IMR-90 (cell line): Measurements from ENCODE around the gene INAFM1. TPM values are rescaled to one million over a fixed set of nuclear protein-coding genes. Genes with fewer than 3 reads are reported as not detected.

ENCODE experiments used
- ATAC-seq: fragments of 200-7000 bp; cut with Tn5 transposase; 2 replicates; pipeline ENCODE4 v1.9.1; 2020; ENCODE audit warnings: low read depth, mild to moderate bottlenecking, moderate library complexity
- BruUV-seq: library from RNA; stranded (reverse); fragments of 400-500 nt; replicated peaks from 2 replicates; lab custom pipeline; 2021; lab: Mats Ljungman, UMichigan
- CTCF ChIA-PET: fragments of 300-600 bp; formaldehyde crosslinking; extraction: SDS; loops from one replicate; lab custom pipeline; 2021; ENCODE audit warnings: antibody characterized with exemption; lab: Yijun Ruan, JAX
- POLR2A ChIA-PET: fragments of 300-600 bp; sonication (Branson Sonifier 250); formaldehyde crosslinking; loops from one replicate; lab custom pipeline; 2022; ENCODE audit warnings: antibody characterized with exemption; ENCODE audit not compliant: unreplicated experiment; lab: Charles Lee
- DNase-seq: peaks from one replicate; pipeline ENCODE4 v3.0.0; 2013
- H2AFZ ChIP-seq: replicated peaks from 2 replicates; pipeline ENCODE3; 2013; ENCODE audit warnings: low read length, mild to moderate bottlenecking; ENCODE audit not compliant: poor library complexity
- H2AK5ac ChIP-seq: 2 replicates; pipeline ENCODE4 v1.6.1; 2013; ENCODE audit warnings: low read depth, low read length, inconsistent platforms
- H2AK9ac ChIP-seq: replicated peaks from 2 replicates; pipeline ENCODE3; 2013; ENCODE audit warnings: mild to moderate bottlenecking, low read depth, low read length, moderate library complexity; ENCODE audit not compliant: poor library complexity
- H2BK120ac ChIP-seq: 2 replicates; pipeline ENCODE4 v1.6.1; 2013; ENCODE audit warnings: low read depth, low read length, inconsistent platforms
- H2BK15ac ChIP-seq: 3 replicates; pipeline ENCODE4 v1.6.1; 2013; ENCODE audit warnings: low read depth, low read length, inconsistent platforms
- H2BK20ac ChIP-seq: 2 replicates; pipeline ENCODE4 v1.6.1; 2013; ENCODE audit warnings: low read depth, mild to moderate bottlenecking, inconsistent platforms, low read length, moderate library complexity
- H2BK5ac ChIP-seq: 2 replicates; pipeline ENCODE4 v1.6.1; 2013; ENCODE audit warnings: mild to moderate bottlenecking, low read depth, low read length, inconsistent platforms; ENCODE audit not compliant: poor library complexity, severe bottlenecking
- H3K14ac ChIP-seq: replicated peaks from 2 replicates; pipeline ENCODE4 v1.6.1; 2013; ENCODE audit warnings: low read depth, low read length, inconsistent platforms
- H3K18ac ChIP-seq: 2 replicates; pipeline ENCODE4 v1.6.1; 2013; ENCODE audit warnings: low read depth, low read length, control low read depth
- H3K23ac ChIP-seq: 2 replicates; pipeline ENCODE4 v1.6.1; 2013; ENCODE audit warnings: low read depth, low read length, inconsistent platforms
- H3K27ac ChIP-seq: 2 replicates; pipeline ENCODE4 v1.5.1; 2013; ENCODE audit warnings: mild to moderate bottlenecking, control low read depth, low read length; ENCODE audit not compliant: insufficient read depth
- H3K27me3 ChIP-seq: 2 replicates; pipeline ENCODE4 v1.6.1; 2013; ENCODE audit warnings: low read length; ENCODE audit not compliant: control insufficient read depth, insufficient read depth
- H3K36me3 ChIP-seq: 2 replicates; pipeline ENCODE4 v1.6.1; 2013; ENCODE audit warnings: low read length, mixed read lengths; ENCODE audit not compliant: control insufficient read depth, insufficient read depth
- H3K4ac ChIP-seq: 2 replicates; pipeline ENCODE4 v1.6.1; 2013; ENCODE audit warnings: low read depth, low read length, inconsistent platforms
- H3K4me1 ChIP-seq: 2 replicates; pipeline ENCODE4 v1.6.1; 2013; ENCODE audit warnings: low read length, mixed read lengths; ENCODE audit not compliant: control insufficient read depth, insufficient read depth
- H3K4me2 ChIP-seq: 2 replicates; pipeline ENCODE4 v1.6.1; 2013; ENCODE audit warnings: low read depth, mild to moderate bottlenecking, control low read depth, low read length, moderate library complexity
- H3K4me3 ChIP-seq: 2 replicates; pipeline ENCODE4 v1.5.1; 2013; ENCODE audit warnings: low read depth, mild to moderate bottlenecking, control low read depth, low read length, moderate library complexity; ENCODE audit not compliant: insufficient read depth
- H3K56ac ChIP-seq: 2 replicates; pipeline ENCODE4 v1.6.1; 2013; ENCODE audit warnings: low read length, inconsistent platforms; ENCODE audit not compliant: insufficient read depth; ENCODE audit errors: extremely low read depth
- H3K79me1 ChIP-seq, 2 experiments: 2 replicates each; pipeline ENCODE4 v1.6.1; 2013; ENCODE audit warnings: low read length in 2 of 2, inconsistent platforms in 1 of 2, low read depth in 1 of 2
- H3K9ac ChIP-seq: 2 replicates; pipeline ENCODE4 v1.6.1; 2013; ENCODE audit warnings: low read depth, low read length, control low read depth
- H3K9me1 ChIP-seq: 2 replicates; pipeline ENCODE4 v1.6.1; 2013; ENCODE audit warnings: low read length, inconsistent platforms; ENCODE audit not compliant: insufficient read depth
- H3K9me3 ChIP-seq: 2 replicates; pipeline ENCODE4 v1.6.1; 2013; ENCODE audit warnings: low read length; ENCODE audit not compliant: control insufficient read depth, insufficient read depth
- H4K20me1 ChIP-seq: 2 replicates; pipeline ENCODE4 v1.6.1; 2013; ENCODE audit warnings: low read length, inconsistent platforms; ENCODE audit not compliant: insufficient read depth
- H4K5ac ChIP-seq: 2 replicates; pipeline ENCODE4 v1.6.1; 2013; ENCODE audit warnings: mild to moderate bottlenecking, low read depth, low read length, control low read depth
- H4K8ac ChIP-seq, 2 experiments: 2 replicates each; pipeline ENCODE4 v1.6.1; 2013; ENCODE audit warnings: low read depth in 2 of 2, low read length in 2 of 2, control low read depth in 1 of 2, inconsistent platforms in 1 of 2
- H4K91ac ChIP-seq: 2 replicates; pipeline ENCODE4 v1.6.1; 2013; ENCODE audit warnings: low read depth, low read length, inconsistent platforms; ENCODE audit not compliant: insufficient read depth
- CEBPB ChIP-seq: IDR thresholded peaks from 2 replicates; pipeline ENCODE4 v1.6.1; 2012; ENCODE audit warnings: low read depth, low read length, improper control_type of control experiment
- CTCF ChIP-seq: conservative IDR thresholded peaks from 2 replicates; pipeline ENCODE4 v1.5.1; 2012; ENCODE audit warnings: mild to moderate bottlenecking, low read depth, low read length, improper control_type of control experiment
- MAFK ChIP-seq: IDR thresholded peaks from 2 replicates; pipeline ENCODE4 v1.6.1; 2012; ENCODE audit warnings: low read depth, low read length, improper control_type of control experiment
- MAZ ChIP-seq: IDR thresholded peaks from 2 replicates; pipeline ENCODE4 v1.6.1; 2012; ENCODE audit warnings: low read depth, mild to moderate bottlenecking, low read length, improper control_type of control experiment, moderate library complexity, borderline replicate concordance
- MXI1 ChIP-seq: IDR thresholded peaks from 2 replicates; pipeline ENCODE4 v1.6.1; 2012; ENCODE audit warnings: low read depth, mild to moderate bottlenecking, low read length, moderate library complexity, borderline replicate concordance
- NFE2L2 ChIP-seq: fragments of 150-350 bp; IDR thresholded peaks from 2 replicates; pipeline ENCODE4 v1.6.1; 2016; ENCODE audit warnings: low read depth, mild to moderate bottlenecking, low read length
- RCOR1 ChIP-seq: IDR thresholded peaks from 2 replicates; pipeline ENCODE4 v1.6.1; 2012; ENCODE audit warnings: mild to moderate bottlenecking, low read length, improper control_type of control experiment; ENCODE audit not compliant: insufficient replicate concordance
- RFX5 ChIP-seq: IDR thresholded peaks from 2 replicates; pipeline ENCODE4 v1.8.0; 2012; ENCODE audit warnings: low read depth, mild to moderate bottlenecking, low read length, moderate library complexity
- SMC3 ChIP-seq: fragments of 150-350 bp; IDR thresholded peaks from 2 replicates; pipeline ENCODE4 v1.6.1; 2016; ENCODE audit warnings: low read depth, mild to moderate bottlenecking, antibody characterized with exemption, low read length, moderate library complexity
- USF2 ChIP-seq: fragments of 150-350 bp; IDR thresholded peaks from 2 replicates; pipeline ENCODE4 v1.6.1; 2017; ENCODE audit warnings: mild to moderate bottlenecking, antibody characterized with exemption, low read length, low read depth
- WGBS, 2 experiments: methylation state at CpG; one replicate each; pipeline versions ENCODE4 v1.1.5 to v1.1.7; 2013; ENCODE audit warnings: missing lambda C conversion rate in 2 of 2; ENCODE audit not compliant: insufficient read length in 1 of 2; ENCODE audit errors: extremely low coverage in 2 of 2; 5-methylcytosine and 5-hydroxymethylcytosine counted together
- dilution Hi-C: fragments of 300-500 bp; cut with HindIII; formaldehyde crosslinking; loops from one replicate; pipeline ENCODE4 v1.14.3; 2018; ENCODE audit warnings: low sequenced_read_pairs; ENCODE audit not compliant: unreplicated experiment
- in situ Hi-C: fragments of 300-500 bp; cut with MboI; formaldehyde crosslinking; loops from 3 replicates; pipeline ENCODE4 v1.14.3; 2019; ENCODE audit warnings: low sequenced_read_pairs, inconsistent platforms, mixed read lengths
- intact Hi-C: fragments of 100-400 bp; cut with micrococcal nuclease; formaldehyde crosslinking; loops from 2 replicates; pipeline ENCODE4 v1.10.0; 2022
- polyA plus RNA-seq, 3 experiments: library from polyadenylated mRNA; depleted of rRNA; stranded (reverse); fragments of >200 nt; gene quantifications; 2 replicates each; pipeline ENCODE4 v1.2.3, GENCODE V29; 2012; ENCODE audit warnings: low replicate concordance in 1 of 3
- total RNA-seq: library from RNA; depleted of rRNA; stranded (reverse); fragments of >200 nt; gene quantifications from 2 replicates; pipeline ENCODE4 v1.2.3, GENCODE V29; 2012

INAFM1 gene
- total and polyA plus RNA-seq, 2 of the 4 experiments (the other 2 are of a cell fraction) = 0.36 to 7.8 TPM

- TF ChIP-seq RFX5 (no peak), RCOR1 (peak; percentile 70)
Measured at GRCh38 chr19:47227352-47228167, 47.1 kb upstream of the INAFM1 start (continued).

GRCh38 chr19:47228168-47228936, 46.3 kb upstream of the INAFM1 start:
- Histone ChIP-seq H3K9ac (peak overlapping the region; percentile 97), H2AK9ac (peak overlapping the region; percentile 95), H2BK5ac (peak overlapping the region; percentile 90), H3K27me3 (no peaks in the 10 kb centered on the region), H4K20me1 (peaks cover 38% of the 10 kb centered on the region), H3K27ac (peak overlapping the region; percentile 97), H4K91ac (peak overlapping the region; percentile 53), H3K14ac (peak overlapping the region; percentile 92), H2BK15ac (peak overlapping the region; percentile 22; the same call in 2 of the 3 replicates), H3K9me1 (peaks cover 21% of the 10 kb centered on the region), H2BK20ac (peak overlapping the region; percentile 46; the same call in 1 of the 2 replicates), H3K23ac (peak overlapping the region; percentile 96), H2AK5ac (peak overlapping the region; percentile 99), H3K4me3 (peak overlapping the region; percentile 96), H4K5ac (0 out of 2 replicates have a peak overlapping the region, but pooled peaks have one; percentile 0), H3K36me3 (peaks cover 4% of the 10 kb centered on the region; the same call in 1 of the 2 replicates), H2AFZ (peak overlapping the region; percentile 73), H3K4me2 (peak overlapping the region; percentile 98), H3K18ac (peak overlapping the region; percentile 3), H3K4me1 (peaks cover 29% of the 10 kb centered on the region), H3K56ac (no peak overlapping the region; the same call in 1 of the 2 replicates), H3K79me1 (peaks cover 10 to 65% of the 10 kb centered on the region in 2 experiments), H4K8ac (peak overlapping the region in 1 of 2 experiments; percentile 60; a peak in 2 of 4 replicates), H3K9me3 (no peaks in the 10 kb centered on the region), H3K4ac (peak overlapping the region; percentile 72), H2BK120ac (peak overlapping the region; percentile 76)
- in situ Hi-C loops (no loop called here), dilution Hi-C loops (no loop called here), intact Hi-C loops (no loop called here)
- DNase-seq (peak; percentile 17), ATAC-seq (peak; percentile 1; the same call in 1 of the 2 replicates)
- no TSS peak for BruUV-seq
- ChIA-PET POLR2A (no interaction called here), CTCF (no interaction called here)
- WGBS, 2 experiments = 12% methylated on average over 18 of the region's 50 CpGs; no CpG with 5 or more reads in 1 of the 2 experiments
- TF ChIP-seq MAFK (no peak), NFE2L2 (no peak), MXI1 (no peak), RFX5 (no peak), SMC3 (no peak), CEBPB (no peak), CTCF (no peak), RCOR1 (no peak), USF2 (no peak), MAZ (no peak)
